Stimulated activated CD4-positive, alpha-beta T cell treated with anti-CD3 and anti-CD28 coated beads, Interleukin-2, amount 100 ng/mL, for 48 hours (primary cell): ENCODE data around the gene LMTK2.
"Not testable (repeated sequence)": the region's sequence is repeated elsewhere in the genome, so short reads cannot be mapped to it uniquely, and the experiment has no call there.

ENCODE experiments used
- DNase-seq, 2 donors: peaks; one replicate each; pipeline ENCODE4 v3.0.0-alpha.2; 2020

The LMTK2 gene

DNA sequence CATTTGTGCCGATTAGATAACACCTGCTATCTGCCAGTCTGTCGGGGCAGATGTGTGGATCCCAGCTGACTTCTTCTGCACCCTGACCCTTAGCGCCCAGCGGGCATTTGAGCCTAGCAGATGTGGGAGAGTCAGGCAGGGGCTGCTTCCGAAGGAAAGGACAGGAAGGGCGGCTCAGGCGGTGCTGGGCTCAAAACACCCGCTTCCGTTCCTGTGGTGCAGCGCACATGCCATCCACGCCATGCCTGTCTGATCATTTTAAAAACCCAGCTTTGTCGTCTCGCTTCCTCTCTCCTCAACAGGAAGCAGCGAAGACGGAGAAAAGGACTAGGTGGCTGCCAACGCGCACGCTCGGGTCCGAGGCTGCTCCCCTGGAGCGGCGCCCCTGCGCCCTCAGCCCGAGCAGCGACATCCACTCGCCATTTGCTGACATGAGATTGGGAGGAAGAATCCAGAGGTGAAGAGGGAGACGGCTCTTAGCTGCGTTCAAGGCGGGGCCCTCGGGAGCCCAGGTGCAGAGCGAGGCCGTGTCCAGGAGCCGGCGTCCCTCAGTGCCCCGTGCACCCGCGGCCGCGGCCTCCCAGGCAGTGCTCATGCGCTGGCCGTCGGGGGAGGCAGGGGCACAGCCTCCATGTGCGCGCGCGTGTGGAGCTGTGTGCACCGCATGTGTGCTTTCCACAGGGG is 98.6 kb downstream of the LMTK2 start:
- DNase-seq: no peak

DNA sequence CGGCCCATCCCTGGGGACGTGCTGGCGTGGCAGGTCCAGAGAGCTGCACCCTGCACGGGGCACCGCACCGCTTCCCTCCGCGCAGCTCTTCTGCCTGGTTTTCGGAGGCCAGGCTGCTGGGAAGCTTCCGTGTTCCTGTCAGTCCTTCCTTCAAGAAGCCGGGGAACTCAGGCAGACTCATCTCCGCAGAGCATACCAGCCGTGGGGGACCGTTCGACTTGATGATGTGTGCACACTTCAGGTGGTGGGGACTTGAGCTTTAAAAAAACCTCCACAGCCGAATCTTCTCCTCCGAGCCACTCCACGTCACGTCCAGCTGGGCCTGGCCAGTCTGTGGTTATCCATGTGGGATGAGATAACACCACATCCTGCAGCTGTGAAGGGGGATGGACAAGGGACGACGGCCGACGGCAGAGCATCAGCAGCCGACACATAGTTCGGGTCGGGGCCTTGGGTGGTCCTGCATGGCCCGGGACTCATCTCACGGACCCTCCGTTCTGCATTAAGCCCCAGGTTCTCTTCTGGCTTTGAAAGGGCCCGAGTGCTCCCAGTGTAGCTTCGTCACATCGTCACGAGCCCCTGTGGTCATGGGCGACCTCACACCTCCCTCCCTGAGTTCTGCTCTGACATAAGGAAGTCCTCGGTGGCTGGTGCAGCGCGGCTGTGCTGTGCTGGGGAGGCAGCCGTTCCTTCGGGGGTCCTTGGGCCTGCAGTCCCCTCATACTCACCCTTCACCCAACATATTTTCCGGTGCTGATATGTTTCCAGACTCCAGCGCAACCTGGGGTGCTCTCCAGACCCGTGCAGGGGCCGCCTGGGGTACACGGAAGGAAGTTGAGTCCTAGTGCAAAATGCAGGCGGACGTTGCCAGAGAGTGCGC is 100.0 kb downstream of the LMTK2 start:
- no peak for DNase-seq

DNA sequence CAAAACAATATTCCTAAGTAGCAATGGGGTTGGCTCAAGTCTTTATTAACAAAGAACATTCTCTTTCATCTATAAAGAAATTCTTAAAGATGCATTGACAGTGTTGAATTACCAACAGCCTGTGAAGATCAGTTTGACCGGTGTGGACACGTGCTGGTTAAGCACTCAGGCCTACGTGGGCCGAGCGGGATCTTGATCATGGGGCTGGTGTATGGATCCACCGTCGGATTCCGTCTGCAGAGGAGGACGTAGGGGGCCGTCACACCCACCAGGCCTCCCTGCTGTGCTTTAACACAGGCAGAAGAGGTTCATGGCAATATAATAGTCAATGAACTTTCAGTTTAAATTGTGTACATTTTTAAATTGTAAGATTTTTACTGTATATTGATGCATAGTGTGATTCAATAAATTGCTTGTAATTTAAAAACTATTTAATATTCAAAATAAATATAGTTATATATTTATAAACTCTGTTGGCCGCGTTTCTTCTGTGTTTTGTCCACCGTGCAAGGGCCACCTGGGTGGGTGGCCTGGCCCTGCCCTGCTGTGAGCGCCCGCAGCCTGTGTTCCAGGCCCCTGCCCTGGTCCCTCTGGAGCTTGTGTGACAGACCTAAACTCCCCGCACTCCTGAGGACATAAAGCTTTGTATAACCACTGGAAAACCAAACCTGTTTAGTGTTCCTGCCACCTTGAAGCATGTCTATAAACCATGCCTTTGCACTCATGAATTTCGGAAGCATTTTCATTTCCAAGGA is 102.7 kb downstream of the LMTK2 start:
- DNase-seq: no peak

DNA sequence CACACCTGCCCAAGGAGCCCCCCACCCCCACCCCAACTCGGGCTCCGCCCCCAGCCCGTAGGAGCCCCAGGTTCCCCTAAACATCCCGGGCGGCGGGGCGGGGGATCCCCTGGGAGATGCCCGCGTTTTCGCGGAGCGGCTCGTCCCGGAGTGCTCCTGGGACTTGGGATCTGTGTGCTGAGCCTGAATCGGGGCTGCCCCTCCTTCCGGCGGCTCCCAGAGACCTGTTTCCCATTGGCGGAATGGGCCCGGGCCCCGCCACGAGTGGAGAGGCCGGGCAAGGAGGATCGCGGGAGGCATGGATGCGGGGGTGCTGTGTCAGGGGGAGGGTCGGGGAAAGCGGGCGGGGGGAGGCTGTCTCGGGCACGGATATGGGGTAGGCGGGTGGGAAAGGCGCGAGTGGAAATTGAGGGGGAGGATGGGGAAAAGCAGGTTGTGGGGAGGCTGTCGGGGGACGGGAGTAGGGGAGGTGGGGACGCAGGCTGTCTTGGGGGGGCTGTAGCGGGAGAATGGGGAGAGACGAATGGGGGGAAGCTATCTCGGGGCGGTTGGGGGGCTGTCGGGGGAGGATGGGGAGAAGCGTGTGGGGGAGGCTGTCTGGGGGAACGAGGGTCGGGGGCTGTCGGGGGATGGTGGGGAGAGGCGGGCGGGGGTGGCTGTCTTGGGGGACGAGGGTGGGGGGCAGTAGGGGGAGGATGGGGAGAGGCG is 104.0 kb downstream of the LMTK2 start:
- DNase-seq: no peak

DNA sequence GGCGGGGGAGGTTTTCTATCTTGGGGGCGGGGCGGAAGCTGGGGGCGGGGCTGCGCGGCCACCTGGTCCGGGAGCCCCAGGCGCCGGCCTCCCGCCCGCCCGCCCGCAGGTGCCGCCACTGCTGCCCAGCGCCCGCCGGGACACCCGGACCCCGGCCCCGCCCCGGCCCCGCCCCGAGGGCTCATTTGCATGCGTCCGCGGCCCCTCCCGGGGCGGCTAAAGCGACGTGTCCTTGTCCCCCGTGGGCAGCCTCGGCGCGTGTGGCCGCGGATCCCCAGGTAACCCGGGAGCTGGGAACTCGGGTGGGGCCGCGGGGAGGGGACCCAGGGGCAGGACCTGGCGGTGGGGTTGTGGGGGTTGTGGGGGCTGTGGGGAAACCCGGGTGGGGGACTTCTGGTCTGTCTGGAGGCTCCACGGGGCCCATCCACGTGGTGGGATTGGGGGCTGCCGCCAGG is 104.6 kb downstream of the LMTK2 start, which contains the start of gene BHLHA15:
Gene BHLHA15, plus strand, starts transcription at position 219 of the 455 bp plus-strand sequence. CDS start 871 bp downstream, outside the sequence.
- peak in 1 of 2 donors; percentile 19 for DNase-seq

DNA sequence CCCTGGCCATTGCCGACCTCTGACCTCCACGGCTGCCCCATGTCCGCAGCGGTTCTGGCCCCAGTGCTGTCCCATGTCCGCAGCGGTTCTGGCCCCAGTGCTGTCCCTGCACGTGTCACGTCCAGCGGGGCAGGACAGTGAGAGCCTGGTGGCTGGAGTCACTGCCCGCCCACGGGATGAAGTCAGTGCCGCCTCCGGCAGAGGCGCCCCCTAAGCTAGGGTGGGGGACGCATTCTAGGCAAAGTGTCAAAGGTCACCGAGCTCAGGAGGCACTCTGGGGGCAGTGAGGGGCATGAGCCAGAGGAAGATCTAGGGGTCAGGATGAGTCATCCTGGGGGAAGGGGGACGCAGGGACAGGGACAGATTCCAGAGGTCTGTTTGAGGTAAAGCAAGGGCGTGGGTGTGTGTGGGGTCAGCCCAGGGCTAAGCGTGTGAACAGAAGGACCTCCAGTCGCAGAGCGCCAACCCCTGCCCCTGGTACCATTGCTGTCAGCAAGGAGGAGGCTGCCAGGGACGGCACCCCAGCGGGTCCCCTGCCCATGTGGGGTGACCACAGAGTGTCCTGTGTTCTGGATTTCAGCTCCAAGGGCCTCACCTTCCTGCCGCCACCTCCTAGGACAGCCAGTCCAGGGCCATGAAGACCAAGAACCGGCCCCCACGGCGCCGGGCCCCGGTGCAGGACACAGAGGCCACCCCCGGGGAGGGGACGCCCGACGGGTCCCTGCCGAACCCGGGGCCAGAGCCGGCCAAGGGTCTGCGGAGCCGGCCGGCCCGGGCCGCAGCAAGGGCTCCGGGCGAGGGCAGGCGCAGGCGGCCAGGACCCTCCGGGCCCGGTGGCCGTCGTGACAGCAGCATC is 105.2 kb downstream of the LMTK2 start:
- no peak for DNase-seq

DNA sequence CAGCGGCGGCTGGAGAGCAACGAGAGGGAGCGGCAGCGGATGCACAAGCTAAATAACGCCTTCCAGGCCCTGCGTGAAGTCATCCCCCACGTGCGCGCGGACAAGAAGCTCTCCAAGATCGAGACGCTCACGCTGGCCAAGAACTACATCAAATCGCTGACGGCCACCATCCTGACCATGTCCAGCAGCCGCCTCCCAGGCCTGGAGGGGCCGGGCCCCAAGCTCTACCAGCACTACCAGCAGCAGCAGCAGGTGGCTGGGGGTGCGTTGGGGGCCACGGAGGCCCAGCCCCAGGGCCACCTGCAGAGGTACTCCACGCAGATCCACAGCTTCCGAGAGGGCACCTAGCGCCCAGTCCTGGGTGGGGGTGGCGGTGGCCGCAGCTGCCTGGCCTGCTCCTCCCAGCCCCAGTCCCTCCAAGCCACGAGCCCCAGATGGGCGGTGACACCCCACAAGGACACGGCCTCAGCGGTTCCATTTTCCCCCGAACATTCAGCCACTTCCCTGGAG is 105.9 kb downstream of the LMTK2 start:
- no peak for DNase-seq

DNA sequence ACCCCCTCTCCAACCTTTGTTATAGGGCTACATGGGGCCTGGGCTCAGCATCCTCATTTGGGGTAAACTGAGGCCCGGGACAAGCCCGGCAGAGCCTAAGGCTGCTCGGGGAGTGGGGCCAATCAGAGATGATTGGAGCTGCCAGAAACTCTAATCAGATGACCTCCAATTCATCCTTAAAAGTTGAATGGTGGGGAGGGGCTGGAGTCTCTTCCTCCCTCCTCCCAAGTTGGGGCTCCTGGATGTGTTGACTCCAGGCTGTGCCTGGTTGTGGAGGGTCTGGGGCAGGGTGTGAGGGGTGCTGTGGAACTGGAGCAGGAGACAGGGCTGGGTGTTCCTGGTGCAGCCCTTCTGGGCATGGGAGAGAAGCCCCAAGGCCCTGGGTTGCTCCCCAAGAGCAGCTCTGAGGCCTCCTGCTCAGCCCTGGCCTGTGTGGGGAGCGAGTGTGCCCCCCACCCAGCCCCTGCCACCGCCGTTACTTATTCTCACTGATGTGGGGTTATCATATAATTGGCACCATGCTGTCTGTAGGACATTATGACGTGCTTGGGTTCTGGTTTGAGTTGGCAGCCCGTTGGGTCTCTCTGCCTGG is 106.7 kb downstream of the LMTK2 start:
- no peak for DNase-seq

DNA sequence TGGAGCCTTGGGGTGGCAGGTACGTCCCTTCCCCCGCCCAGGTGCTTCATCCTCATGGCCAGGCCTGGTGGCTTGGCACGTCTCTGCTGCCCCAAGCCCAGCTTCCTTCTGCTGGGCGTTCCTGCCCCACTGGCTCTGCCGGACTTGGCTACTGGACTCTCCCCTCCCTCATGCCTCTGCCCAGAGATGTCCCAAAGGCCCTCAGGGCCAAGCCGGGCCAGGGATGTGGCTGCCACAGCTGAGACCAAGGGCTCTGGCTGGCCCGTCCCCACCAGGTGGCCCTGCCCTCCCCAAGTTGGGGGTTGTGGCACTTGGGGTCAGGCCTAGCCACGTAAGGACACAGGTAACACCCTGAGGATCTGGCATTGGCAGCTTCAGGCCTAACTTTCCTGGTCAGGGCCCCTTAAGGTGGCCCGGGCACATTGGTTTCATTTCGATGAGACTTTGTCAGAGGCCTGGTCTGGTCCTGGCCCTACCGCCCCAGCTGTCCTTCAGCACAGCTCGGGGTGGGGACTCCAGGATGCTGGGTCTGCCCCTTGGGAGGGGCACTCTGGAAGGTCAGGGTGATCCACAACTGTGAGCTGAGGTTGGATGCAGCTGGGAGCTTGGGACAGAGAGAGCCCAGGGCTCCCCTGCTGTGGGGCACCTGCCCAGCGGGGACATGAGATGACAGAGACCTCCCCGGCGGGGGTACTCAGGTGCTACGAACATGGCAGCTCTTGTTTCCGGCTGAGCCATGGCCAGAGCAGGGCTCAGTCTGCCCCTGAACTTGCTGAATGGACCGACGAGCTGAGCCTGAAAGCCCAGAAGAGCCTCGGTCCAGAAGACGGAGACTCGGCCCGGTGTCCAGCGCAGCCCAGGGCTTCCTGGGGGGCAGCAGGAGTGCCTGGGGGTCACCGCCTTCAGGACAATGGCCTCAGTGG is 107.5 kb downstream of the LMTK2 start:
- DNase-seq: no peak

DNA sequence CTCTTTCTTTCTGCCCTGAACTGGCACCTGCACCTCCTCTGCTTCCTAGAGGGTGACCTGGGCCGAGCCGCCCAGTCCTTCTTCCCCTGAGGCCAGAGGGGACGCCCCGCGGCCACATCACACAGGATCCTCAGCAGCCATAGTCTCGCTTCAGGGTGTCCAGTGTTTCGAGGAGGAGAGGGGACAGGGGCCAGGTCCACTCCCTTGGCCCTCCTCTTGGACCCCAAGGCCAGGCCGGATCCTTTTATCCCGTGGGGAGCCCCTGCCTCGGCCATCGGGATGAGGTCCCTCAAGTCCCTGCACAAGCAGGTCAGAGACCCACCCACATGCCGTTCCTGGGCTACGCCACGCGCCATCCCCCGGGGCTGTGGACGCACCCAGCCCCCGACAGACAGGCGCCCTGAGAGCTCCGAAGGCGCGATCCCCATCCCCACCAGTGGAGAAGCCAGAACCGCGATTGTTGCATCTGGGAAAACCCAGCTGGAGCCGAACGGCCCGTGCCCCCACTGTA is 108.2 kb downstream of the LMTK2 start:
- DNase-seq: no peak

DNA sequence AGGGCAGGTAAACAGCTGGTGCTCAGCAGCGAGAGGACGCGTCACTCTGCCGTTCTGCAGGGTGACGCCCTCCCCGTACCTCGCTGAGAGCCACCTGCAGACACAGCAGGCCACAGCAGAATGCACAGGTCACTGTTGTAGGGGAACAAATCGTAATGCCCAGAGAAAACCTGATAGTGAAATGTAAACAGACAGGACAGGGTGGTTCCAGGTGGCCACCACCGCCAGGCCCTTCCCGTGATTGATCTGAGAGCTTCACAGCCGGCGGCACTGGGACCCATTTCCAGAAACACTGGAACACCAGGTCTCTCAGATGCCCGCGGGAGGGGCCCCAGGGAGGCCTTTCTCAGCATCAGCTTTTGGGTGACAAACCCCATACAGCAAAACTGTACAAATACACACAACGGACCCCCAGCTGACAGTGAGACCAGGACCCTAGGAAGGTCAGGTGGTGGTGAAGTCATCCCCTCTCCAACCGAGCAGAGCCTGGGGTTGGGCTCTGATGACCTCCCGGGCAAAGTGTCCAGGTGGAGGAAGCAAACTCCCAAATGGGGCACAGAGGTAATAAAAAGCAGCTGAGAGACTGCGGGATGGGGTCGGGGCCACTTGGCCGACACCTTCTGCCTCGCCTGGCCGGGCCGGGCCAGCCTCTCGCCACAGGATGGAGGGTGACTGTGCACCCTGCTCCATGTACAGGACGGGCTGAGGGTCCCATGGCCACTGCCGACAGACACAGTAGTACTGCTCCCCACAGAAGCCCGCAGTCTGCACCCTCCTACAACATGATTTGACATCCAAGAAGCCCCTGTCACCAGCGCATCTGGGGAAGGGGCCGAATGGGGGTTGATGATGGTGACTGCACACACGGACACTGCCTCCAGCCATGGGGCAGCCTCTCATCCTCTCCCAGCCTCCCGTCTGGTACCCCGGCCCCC is 109.2 kb downstream of the LMTK2 start:
- DNase-seq: no peak

DNA sequence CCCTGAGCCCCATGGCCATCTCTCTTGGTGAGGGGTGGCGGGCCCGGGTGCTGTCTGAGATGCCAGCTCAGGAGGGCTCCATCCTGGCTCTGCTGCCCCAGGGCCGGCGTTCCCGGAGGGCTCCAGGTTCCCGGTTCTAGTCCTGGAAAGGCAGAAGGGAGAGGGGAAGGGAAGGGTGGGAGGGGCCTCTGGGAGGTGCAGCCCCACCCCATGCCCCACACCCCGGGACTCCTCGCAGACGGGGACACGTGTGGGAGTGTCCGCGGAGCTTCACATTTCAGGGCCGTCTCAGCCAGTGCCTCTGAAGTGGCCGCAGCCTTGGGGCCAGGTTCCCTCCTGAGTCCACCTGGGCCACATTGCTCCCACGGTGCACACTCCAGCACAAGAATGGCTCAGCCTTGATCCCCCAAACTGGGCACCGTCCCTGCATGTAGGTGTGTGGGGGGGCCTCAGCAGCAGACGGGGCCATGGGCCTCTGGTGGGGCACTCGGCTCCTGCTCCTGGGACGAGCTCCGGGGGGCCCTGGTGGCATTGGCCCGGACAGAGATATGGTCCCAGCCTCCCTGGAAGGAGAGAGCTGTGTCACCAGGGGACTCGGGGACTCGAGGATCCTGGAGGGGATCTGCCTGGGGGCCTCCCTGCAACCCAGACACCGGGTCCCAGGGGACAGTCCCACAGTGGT is 110.4 kb downstream of the LMTK2 start:
- DNase-seq: no peak

DNA sequence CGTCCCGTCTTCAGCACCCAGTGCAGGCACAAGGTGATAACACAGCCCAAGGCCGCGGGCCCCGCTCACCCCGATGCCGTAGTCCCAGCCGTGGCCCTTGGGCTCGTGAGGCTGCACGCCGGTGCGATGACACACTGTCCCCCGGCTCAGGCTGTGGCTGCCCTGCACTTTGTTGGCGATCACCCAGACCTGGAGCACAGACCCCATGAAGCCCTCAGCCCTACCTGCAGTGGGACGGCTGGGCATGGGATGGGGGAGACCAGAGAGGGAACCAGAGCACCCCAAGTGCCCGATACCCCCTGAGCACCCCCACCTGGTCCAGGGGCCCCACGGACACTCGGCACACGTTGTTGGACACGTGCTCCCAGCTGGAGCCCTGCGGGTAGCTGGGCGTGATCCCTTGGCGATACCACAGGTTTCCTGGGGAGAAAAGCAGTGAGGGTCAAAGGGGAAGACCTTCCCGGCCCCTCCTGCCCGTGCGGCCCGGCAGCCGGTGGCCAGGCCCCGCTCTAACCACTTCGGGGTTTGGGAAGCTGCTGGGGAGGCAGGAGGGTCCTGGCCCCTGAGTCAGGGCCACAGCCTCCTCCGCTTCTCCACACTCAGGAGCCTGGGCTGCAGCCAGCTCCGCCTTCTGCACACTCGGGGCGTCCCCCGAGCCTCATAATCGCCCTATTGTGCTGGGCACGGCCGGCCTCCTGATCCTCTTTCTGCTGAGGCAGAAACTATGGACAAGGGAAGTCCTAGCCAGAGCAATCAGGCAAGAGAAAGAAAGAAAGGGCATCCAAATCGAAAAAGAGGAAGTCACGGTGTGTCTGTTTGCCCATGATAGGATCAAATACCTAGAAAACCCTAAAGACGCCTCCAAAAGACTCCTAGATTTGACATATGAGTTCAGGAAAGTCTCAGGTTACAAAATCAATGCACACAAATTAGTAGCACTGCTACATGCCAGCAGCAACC is 111.2 kb downstream of the LMTK2 start:
- no peak for DNase-seq

DNA sequence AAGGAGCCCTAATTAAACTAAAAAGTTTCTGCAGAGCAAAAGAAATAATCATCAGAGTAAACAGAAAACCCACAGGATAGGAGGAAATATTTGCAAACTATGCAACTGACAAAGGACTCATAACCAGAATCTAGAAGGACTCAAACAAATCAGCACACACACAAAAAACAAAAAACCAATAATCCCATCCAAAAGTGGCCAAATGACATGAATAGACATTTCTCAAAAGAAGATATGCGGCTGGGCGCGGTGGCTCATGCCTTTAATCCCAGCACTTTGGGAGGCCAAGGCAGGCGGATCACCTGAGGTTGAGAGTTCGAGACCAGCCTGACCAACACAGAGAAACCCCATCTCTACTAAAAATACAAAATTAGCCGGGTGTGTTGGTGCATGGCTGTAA is 112.7 kb downstream of the LMTK2 start:
- not testable (repeated sequence) for DNase-seq

DNA sequence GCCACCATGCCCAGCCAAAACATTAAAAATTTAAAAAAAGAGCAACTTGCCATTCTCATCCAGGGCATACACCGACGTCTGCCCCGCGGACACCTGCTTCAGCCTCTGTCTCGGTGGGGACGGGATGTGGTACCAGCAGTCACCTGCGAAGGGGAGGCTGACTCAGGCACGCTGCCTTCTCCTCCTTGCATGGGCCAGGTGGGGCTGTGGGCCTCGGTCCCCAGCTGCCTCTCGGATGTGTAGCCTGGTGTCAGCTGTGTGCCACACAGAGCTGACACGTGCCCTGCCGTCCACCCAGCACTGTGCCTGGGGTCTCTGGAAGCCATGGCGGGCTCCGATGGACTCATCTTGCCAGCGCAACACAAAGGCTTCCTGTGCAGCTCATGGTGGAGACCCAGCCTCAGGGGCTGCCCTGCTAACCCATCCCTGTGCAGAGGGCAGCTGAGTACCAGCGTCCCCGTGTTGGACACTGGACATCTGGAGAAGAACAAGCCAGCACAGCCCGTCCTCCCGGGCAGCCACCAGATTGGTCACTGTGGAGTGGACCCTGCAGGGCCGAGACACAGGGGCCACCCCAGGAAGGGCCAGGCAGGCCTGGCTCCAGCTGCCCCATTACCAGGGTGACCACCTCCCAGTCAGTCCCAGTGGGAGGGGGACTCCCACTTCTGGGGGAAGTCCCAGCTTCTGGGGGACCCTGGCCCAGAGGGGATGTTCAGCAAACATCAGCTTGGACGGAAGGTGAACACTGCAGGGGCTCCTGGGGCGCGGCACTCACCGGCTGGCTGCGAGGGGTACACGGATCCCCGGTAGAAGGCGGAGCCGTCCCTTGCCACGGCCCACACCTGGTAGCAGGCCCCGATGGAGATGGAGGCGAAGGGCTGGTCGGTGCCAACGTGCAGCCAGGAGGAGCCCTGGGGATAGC is 115.2 kb downstream of the LMTK2 start:
- DNase-seq: no peak
